ENCODE data around the gene OR6C68.
"Not testable (repeated sequence)": the region's sequence is repeated elsewhere in the genome, so short reads cannot be mapped to it uniquely, and the experiment has no call there.

The OR6C68 gene

GRCh38 chr12:55492078-55492477 is at the start of gene OR6C68:
OR6C68 (plus strand) TSS chr12:55492378; CDS start chr12:55492378, 0 bp downstream.
- no peak for DNase-seq

- no peak for DNase-seq
Observed at GRCh38 chr12:55443776-55444175, 48.4 kb upstream of the OR6C68 start, which contains the start of gene OR6C2. OR6C2 (plus strand) TSS chr12:55444076; CDS start chr12:55452214, 8,138 bp downstream.

- DNase-seq: no peak
Observed at GRCh38 chr12:55445357-55445756, 46.8 kb upstream of the OR6C68 start.

- DNase-seq: no peak
Observed at GRCh38 chr12:55446326-55446725, 45.9 kb upstream of the OR6C68 start.

GRCh38 chr12:55448825-55449224 is 43.4 kb upstream of the OR6C68 start:
- DNase-seq: no peak

- not testable (repeated sequence) for DNase-seq
Observed at GRCh38 chr12:55464926-55465325, 27.3 kb upstream of the OR6C68 start.

- DNase-seq: no peak
Observed at GRCh38 chr12:55467836-55468235, 24.3 kb upstream of the OR6C68 start.

- DNase-seq: no peak
Observed at GRCh38 chr12:55469291-55469690, 22.9 kb upstream of the OR6C68 start.

- no peak for DNase-seq
Observed at GRCh38 chr12:55470088-55470829, 21.9 kb upstream of the OR6C68 start, which contains the start of gene OR6C70. OR6C70 (minus strand) TSS chr12:55470138; CDS start chr12:55470138, 0 bp downstream.

GRCh38 chr12:55472264-55472663 is 19.9 kb upstream of the OR6C68 start:
- no peak for DNase-seq

- DNase-seq: not testable (repeated sequence)
Observed at GRCh38 chr12:55479136-55479535, 13.0 kb upstream of the OR6C68 start.

- DNase-seq: not testable (repeated sequence)
Observed at GRCh38 chr12:55484284-55484683, 7.9 kb upstream of the OR6C68 start.

GRCh38 chr12:55495490-55495889 is 3.3 kb downstream of the OR6C68 start:
- no peak for DNase-seq

- no peak for DNase-seq
Observed at GRCh38 chr12:55499231-55499630, 7.1 kb downstream of the OR6C68 start.

GRCh38 chr12:55499810-55500252 is 7.7 kb downstream of the OR6C68 start:
- DNase-seq: no peak

- DNase-seq: no peak
Observed at GRCh38 chr12:55501601-55502000, 9.4 kb downstream of the OR6C68 start.

- no peak for DNase-seq
Observed at GRCh38 chr12:55515696-55516095, 23.5 kb downstream of the OR6C68 start.

- DNase-seq: no peak
Observed at GRCh38 chr12:55516391-55516790, 24.2 kb downstream of the OR6C68 start.

Measured in activated CD4-positive, alpha-beta T cell treated with anti-CD3 and anti-CD28 coated beads, Interleukin-2, amount 50 U/mL, for 48 hours (primary cell).